Posterior vena cava (tissue), 2 donors: ENCODE results near the gene ABCG4. TPM values are rescaled to one million over a fixed set of nuclear protein-coding genes. Genes with fewer than 3 reads are reported as not detected.
A peak's percentile ranks its signal among the peaks of the same experiment; 100 is the strongest.
"Not testable (repeated sequence)": the region's sequence is repeated elsewhere in the genome, so short reads cannot be mapped to it uniquely, and the experiment has no call there.

Experiments used
- DNase-seq: peaks from one replicate; pipeline ENCODE4 v3.0.0-alpha.2; 2020; ENCODE audit warnings: low spot score
- intact Hi-C, 2 donors: fragments of 100-400 bp; cut with DNase I; formaldehyde crosslinking; loops; one replicate each; pipeline versions ENCODE4 v1.14.1 to v1.14.2; 2022 to 2023
- total RNA-seq, 2 donors: library from RNA; stranded (reverse); fragmentation: NEBNext Ultra II Directional; extraction: Animal tissue kit (Norgen Biotek cat#: 25700); gene quantifications; one replicate each; pipeline ENCODE4 v1.2.1, GENCODE V29; 2021
- donor health status: DM: yes; HTN: yes; CAD: no.
- donor health status: DM: yes; HTN: yes; CAD: no.

ABCG4 gene
- total RNA-seq, 2 donors from 2014 or later, result 0.23 to 0.43 TPM

DNA sequence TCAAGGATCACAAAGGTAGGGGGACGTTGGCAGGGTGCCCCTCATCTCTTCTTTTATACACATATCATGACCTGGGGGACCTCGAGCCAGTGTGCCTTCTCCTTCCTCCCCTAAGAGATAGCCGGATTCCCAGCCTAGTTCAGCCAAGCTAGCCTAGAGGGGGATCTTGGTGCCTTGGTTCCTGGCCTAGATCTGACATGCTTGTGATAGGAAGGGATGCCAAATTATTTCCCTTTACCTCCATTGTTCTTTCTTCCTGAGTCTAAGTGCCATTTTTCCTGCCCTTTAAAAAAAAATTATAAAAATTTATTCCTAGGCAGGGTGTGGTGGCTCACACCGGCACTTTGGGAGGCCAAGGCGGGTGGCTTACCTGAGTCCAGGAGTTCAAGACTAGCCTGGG lies 34.5 kb upstream of the ABCG4 start:
- no peak for DNase-seq
- intact Hi-C loops, result no loop called here

DNA sequence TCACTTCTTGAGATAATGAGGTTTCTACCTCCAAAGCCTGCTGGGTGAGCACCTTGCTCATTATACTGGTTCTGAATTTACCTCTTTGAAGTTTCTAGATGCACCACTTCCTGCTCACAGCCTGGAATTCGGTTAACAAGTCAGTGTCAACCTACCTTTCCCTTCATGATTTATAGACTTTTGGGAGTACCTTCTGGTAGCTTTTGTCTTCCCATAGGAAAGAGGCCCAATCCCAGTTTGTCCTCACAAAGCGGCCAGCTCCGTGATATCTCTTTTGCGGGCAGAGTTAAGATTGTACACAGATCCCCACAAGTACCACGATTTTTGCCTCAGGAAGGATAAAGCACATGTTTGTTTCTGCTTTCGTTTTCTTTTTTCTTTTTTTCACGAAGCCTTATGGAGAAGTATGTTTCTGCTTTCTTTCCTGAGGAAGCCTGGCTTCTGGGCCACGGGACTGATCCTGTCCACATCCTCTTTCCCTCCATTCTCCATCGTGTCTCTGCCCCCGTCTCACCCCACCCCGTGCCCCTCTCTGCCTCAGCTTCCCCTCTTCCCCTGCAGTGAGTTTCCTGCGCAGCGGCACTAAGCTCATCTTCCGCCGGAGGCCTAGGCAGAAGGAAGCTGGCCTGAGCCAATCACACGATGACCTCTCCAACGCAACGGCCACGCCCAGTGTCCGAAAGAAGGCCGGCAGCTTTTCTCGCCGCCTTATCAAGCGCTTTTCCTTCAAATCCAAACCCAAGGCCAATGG lies 33.2 kb upstream of the ABCG4 start:
- DNase-seq, result peak; percentile 89
- intact Hi-C loops, result no loop called here

DNA sequence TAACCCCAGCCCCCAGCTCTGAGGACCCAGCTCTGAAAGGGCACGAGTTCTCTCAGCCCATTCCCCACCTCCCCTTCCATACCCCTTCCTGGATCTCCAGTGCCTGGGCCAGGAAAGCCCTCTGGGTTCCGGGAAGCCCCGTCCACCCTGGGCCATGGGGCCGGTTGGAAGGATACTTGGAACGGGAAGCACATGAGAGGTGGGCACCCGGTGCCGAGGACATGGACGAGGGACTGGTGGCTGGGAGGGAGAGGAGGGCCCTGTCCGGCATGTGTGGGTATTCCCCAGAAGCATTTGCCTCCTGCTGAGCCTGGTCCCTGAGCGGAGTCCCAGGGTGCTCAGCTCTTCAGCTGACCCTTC lies 32.6 kb upstream of the ABCG4 start:
- intact Hi-C loops, result no loop called here
- DNase-seq, result no peak

DNA sequence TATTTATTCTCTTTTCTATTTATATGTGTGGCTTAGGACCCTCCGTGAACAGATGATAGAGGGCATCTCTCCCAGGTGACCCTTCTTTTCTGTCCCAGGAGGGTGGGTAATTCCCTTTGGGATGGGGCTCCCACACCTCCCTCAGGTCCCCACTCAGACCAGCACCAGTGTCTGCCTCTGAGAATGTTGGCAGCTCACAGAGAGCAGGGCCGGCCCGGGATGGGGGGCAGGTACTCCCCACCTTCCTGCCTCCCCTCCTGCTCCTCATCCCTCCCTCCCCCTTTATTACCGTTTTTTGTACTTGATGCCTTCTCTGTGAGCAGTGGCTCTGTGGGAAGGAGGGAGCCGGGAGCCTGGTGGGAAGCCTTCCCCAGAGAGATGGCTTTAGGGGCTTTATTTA lies 32.3 kb upstream of the ABCG4 start:
- intact Hi-C loops, result no loop called here
- no peak for DNase-seq

DNA sequence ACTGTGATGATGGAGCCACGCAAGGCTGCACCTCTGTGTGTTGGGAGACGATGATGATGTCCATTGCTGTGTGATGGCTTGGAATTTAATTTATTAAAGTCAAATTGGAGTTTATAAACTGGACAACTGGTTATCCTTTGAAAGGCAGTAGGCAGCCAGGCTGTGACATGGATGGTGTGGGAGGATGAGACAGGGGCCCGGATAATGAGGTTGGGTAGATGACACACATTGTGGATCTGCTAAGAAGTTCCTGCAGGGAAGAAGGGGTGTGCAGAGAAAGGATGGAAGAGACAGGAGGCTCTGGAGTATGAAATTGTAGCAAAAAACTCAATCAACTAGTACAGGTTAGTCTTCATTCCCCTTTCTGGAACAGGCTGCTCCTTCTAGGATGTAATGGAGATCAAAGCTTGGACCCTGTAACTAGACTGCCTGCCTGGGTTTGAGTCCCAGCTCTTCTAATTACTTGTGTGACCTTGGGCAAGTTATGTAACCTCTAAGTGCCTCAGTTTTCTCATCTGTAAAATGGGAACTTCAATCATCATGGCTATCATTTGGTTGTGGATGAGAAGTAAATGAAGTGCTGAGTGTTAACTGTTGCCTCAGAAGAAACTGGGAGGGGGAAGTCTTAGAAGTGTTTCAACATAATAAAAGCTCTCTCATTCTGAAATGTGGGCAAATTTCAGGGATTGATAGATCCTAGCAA lies 31.7 kb upstream of the ABCG4 start:
- DNase-seq, result no peak
- intact Hi-C loops, result no loop called here

DNA sequence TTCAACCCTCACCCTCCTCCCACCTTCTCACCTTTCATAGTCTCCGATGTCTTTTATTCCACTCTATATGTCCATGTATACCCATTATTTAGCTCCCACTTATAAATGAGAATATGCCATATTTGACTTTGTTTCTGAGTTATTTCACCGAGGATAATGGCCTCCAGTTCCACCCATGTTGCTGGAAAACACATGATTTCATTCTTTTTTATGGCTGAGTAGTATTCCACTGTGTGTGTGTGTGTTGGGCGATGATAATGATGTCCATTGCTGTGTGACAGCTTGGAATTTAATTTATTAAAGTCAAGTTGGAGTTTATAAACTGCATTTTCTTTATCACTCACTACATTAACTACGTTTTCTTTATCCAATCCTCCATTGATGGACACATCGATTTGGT lies 30.6 kb upstream of the ABCG4 start:
- intact Hi-C loops, result no loop called here
- DNase-seq, result no peak

DNA sequence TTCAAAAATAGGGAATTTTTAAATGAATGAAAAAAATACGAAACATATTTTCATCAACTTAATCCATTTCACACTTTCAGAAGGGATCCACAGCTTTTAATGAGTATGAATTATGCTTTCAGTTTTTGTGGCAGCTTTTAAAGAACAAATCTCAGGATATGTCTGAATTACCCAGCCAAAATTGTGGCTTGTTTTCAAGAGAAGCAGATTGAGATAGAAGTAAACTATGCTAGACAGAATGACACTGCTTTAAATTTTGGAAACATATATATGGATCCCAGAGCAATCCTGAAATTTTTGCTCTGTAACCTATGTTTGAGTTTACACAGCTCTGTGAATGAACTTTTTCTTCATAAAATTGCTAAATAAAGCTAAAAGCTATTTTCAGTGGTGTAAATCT lies 29.9 kb upstream of the ABCG4 start:
- intact Hi-C loops, result no loop called here
- DNase-seq, result no peak

DNA sequence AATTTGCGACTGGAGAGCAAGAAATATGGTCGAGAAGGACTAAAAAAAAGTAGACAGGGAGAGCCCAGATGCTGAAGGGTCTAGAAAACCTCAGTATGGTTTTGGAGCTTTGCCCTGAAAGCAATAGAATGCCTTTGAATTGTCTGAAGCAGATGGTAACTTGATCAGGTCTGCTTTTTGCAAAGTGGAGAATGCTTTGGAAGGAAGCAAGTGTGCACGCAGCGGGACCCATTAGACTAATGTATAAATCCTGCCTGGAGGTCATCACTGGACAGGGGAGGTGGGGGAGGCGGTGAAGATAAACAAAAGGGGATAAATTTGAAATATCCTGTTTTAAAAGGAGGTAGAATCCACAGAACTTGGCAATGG lies 28.2 kb upstream of the ABCG4 start:
- intact Hi-C loops, result no loop called here
- DNase-seq, result no peak

DNA sequence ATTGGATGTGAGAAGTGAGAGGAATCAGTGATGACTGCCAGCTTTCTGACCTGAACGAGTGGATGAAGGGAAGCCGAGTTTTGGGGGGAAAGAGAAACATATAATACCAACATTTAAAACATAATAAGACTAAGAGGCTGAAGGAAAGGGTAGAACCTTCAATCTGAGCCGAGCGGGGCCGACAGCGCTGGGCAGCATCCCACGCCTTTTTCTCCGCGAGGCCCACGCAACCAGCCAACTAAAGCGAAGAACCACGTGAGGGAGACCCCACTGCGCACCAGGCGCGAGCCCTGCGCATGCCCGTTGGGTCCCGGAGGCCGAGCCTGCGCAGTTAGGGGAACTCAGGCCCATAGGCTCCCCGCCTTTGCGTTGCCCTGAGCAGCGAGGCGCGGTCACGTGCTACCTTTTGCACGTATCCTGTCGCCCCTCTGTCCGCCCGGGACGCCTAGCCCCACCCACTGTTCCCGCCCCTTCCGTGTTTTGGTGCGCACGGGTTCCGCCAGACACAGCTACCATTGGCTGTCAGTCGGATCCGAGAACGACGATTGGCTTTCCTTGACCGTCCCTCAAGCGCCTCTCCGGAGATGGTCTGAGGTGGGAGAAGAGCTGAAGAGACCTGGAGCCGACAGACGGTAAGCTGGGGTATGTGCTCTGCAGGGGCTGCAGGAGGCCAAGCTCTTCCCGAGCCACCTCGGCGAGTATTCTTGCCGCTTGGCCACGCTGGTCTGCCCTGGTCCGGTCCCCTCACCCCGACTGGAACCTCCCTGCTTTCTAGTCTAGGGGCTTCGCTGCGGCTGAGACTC lies 27.6 kb upstream of the ABCG4 start, which contains the start of gene HINFP:
Gene HINFP, plus strand, starts transcription at position 573 of the 803 bp plus-strand sequence. CDS start 5,365 bp downstream, outside the sequence.
- DNase-seq, result peak; percentile 100
- intact Hi-C loops, result no loop called here

DNA sequence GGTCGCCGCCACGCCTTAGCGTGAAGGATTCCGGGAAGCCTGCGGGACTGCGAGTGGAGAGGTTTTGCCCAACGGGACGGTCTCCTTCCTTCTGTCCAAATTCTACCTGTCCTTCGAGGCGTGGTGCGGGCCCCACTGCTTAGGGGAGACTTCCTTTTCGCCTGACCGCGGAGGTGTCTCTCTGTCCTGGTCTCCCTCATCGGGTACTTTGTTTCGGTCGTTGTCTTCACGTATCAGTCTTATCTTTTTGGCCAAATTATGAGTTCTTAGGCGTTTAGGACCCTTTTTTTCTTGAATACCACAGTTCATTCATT lies 27.1 kb upstream of the ABCG4 start:
- DNase-seq, result no peak
- intact Hi-C loops, result no loop called here

DNA sequence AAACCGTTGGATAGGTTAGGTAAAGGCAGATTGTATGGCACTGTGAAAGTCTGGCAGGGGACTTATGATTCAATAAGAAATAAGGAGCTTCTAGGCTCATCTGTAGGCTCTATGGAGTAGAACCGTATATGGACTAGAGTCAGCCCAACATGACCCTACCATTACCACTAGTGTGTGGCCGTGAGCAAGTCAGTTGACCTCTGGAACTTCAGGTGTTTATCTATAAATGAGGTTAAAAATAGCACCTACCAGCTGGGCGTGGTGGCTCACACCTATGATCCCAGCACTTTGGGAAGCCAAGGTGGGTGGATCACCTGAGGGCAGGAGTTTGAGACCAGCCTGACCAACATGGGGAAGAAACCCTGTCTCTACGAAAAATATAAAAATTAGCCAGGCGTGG lies 23.0 kb upstream of the ABCG4 start:
- intact Hi-C loops, result no loop called here
- DNase-seq, result no peak

DNA sequence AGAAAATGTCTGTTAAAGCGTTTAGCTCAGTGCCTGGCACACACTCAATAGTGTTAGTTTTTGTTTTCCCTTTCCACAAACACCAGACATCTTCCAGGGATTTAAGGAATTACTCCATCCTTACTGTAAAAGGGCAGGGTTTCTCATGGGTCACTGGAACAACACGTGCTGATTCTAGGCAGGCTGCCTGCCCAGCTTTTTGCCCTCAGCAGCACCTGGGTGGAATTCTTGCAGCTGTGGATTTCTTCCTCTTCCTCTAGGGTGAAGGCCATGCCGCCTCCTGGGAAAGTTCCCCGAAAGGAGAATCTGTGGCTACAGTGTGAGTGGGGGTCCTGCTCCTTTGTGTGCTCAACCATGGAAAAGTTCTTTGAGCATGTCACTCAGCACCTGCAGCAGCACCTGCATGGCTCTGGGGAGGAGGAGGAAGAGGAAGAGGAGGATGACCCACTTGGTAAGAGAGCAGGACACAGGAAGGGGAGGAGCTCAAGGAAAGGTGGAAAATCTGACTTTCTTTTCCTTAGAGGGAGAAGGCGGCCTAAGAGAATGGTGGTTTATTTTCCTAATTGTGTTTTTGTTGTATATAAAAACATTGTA lies 22.1 kb upstream of the ABCG4 start:
- intact Hi-C loops, result no loop called here
- DNase-seq, result no peak

DNA sequence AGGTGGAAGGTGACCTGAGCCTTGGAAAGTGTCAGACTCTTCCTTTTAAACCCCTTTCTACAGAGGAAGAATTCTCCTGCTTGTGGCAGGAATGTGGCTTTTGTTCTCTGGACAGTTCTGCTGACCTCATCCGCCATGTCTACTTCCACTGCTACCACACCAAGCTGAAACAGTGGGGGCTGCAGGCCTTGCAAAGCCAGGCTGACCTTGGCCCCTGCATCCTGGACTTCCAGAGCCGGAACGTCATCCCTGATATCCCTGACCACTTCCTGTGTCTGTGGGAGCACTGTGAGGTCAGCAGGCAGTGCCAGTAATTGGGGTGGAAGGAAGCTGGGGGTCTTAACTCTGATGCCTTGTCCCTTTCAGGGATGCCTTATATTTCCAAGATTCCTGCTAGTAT lies 18.2 kb upstream of the ABCG4 start:
- intact Hi-C loops, result no loop called here
- DNase-seq, result no peak

DNA sequence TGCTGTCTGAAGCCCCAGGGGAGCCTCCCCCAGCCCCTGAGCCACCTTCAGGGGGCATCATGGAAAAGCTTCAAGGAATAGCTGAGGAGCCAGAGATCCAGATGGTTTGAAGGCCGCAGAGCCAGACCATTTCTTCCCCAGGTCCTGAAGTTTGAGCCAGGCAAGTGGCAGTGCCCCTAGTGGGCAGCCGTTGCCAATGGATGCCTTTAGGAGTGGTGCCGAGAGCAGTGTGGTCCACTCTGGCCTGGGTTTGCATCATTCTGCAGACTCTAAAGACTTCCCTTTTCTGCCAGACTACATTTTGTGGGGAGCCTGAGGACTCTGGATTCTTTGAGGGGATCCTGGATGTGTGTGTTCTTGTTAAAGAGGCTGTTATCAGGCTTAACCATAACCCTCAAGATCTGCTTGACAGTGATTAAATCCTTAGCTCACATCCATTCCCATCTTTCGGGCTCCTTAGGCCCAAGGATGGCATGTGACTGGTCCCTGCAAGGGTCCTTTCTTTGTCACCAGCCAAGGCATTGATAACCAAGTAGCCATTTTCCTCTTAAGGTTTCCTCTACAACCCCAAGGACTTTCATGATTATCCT lies 14.4 kb upstream of the ABCG4 start:
- DNase-seq, result no peak
- intact Hi-C loops, result no loop called here

DNA sequence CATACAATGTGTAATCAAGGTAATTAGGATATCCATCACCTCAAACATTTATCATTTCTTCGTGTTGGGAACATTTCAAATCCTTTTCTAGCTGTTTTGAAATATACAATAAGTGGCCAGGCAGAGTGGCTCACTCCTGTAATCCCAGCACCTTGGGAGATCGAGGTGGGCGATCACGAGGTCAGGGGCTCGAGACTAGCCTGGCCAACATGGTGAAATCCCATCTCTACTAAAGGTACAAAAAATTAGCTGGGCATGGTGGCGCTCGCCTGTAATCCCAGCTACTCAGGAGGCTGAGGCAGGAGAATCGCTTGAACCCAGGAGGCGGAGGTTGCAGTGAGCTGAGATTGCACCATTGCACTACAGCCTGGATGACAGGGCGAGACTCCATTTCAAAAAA lies 9.6 kb upstream of the ABCG4 start:
- intact Hi-C loops, DNase-seq: not testable (repeated sequence)

DNA sequence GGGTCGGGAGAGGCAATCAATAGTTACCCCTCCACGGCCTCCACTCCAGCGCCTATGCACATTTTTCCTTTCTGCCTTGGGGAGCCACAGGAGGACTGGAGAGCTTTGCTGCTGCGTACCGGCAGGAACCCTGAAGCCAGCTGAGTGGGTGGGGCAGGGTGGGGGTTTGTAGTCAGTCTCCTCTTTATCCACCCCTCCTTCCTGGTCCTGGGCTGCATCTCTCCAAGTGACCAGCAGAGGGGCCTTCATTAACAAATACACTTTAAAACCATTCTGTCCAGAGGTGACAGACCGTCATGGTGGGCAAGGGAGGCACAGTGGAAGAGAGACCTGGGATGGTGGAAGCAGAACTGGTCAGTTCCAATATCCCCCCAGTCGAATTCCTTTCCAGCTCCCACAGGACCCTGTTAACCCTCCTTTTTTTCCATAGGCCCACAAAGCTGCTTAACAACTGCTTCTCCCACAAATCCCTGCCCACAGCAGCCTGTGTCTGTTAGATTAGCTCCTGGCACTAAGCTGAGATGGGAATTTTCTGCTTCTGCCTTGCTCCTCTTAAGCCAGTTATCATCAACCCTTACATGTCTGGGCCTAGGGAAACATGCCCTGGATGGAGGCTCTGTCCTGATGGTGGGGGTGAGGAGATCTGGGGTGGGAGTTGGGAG lies 3.9 kb upstream of the ABCG4 start:
- no peak for DNase-seq
- intact Hi-C loops, result loop anchor here in 1 of 2 donors (10.0 kb wide), 1 partner anchor 50 kb away; no protein-coding TSS in a partner anchor

DNA sequence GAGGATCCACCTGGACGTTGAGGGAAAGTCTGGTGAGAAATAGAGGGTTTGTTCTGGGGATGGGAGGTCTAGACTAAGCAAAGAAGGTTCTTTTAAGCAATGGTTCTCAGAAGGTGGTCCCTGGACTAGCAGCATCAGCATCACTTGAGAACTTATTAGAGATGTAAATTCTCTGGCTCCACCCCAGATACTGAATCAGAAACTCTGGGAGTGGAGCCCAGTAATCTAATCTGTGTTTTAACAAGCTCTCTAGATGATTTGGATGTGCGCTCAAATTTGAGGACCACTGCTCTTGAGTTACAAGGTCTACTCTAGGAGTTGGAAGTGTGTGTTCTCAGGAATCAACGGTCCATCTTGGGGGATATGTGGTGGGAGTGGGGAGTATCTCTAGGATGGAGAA lies 3.3 kb upstream of the ABCG4 start:
- intact Hi-C loops, result loop anchor here in 1 of 2 donors (10.0 kb wide), 1 partner anchor 49 kb away; no protein-coding TSS in a partner anchor
- DNase-seq, result no peak

DNA sequence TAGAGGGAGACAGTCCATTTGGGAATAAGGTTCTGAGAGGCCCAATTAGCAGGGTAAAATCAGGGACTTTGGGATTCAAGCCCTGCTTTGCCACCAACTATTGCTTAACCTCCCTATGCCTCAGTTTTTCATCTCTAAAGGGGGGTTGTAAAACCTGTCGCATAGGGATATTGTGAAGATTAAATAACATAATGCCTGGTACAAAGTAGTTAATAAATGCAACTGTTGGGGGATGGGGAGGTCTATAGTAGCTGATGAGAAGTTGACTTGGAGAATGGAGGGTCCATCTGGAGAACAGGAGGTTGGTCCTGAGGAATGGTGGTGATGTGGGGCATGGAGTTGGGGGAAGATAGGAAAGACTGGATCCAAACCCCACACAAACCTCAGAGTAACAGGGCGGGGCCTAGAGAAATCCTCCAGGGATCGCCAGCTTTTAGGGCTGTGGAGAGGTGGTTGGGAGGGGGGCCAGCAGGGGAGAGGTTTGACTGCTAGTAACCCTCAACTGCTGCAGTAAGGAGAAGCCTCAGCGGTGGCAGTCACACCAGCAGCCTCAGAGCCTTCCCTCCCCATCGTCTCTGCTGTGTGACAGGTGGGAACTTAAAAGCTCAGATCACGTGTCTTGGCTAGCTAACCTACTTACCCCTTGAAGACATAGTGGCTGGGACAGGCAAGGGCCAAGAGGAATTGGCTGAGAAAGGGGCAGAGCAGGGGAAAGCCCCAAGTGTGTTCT lies 1.1 kb upstream of the ABCG4 start:
- no peak for DNase-seq
- intact Hi-C loops, result loop anchor here in 1 of 2 donors (10.0 kb wide), 1 partner anchor 47 kb away; no protein-coding TSS in a partner anchor

DNA sequence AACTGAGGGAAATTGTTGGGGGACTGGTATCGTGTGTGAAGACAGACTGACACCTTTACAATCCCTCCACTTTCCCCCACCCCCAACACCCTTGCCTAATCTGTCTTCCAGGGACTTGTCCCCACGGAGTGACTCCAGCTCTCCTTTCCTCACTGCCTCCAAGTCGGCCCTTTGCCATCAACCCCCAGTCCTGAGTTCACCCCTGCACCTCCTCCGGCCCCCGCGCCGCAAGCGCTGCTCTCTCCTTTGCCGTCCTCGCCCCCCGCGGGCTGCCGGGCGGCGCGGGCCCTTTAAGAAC lies 183 bp upstream of the ABCG4 start:
- intact Hi-C loops, result loop anchor here in 1 of 2 donors (10.0 kb wide), 1 partner anchor 46 kb away; no protein-coding TSS in a partner anchor
- DNase-seq, result no peak
